Measurements from ENCODE around the gene STXBP1.

- TF ChIP-seq CTCF (conservative IDR thresholded peaks at IDR 0.05; ENCODE audit: low read depth, low read length) (no peak), POLR2A (IDR thresholded peaks at IDR 0.05; ENCODE audit: low read depth, low read length) (no peak), NFE2L2 (IDR thresholded peaks at IDR 0.05; ENCODE audit: low read depth, low read length) (no peak), BHLHE40 (IDR thresholded peaks at IDR 0.05; ENCODE audit: low read depth, low read length) (no peak), USF2 (IDR thresholded peaks at IDR 0.05; ENCODE audit: low read depth, low read length) (no peak), MAZ (IDR thresholded peaks at IDR 0.05; ENCODE audit: borderline replicate concordance, low read depth, low read length) (no peak), MXI1 (IDR thresholded peaks at IDR 0.05; ENCODE audit: borderline replicate concordance, low read depth, low read length) (no peak), FOS (IDR thresholded peaks at IDR 0.05; ENCODE audit: low read depth, low read length) (no peak), RAD21 (IDR thresholded peaks at IDR 0.05; ENCODE audit: low read length) (no peak), ELK1 (IDR thresholded peaks at IDR 0.05; ENCODE audit: borderline replicate concordance, low read depth, low read length) (no peak)
These were observed 23.2 kb upstream of the STXBP1 start for GRCh38 chr9:127588740-127589506.
